ENCODE results near the gene NPPC. TPM values are rescaled to one million over a fixed set of nuclear protein-coding genes. Genes with fewer than 3 reads are reported as not detected.

The NPPC gene
- total and polyA plus RNA-seq, 10 of the 15 experiments (the other 5 are each of a cell fraction or from before 2014, with no cell fraction given): 0.15 TPM; not detected in 9

- TF ChIP-seq PBX3 (IDR thresholded peaks at IDR 0.05; ENCODE audit: insufficient replicate concordance, low read depth, low read length) (no peak), SKIL (IDR thresholded peaks at IDR 0.05; ENCODE audit: low read depth, poor library complexity, severe bottlenecking) (no peak), SUZ12 (IDR thresholded peaks at IDR 0.05; ENCODE audit: unreplicated experiment) (no peak), ZBED1 (IDR thresholded peaks at IDR 0.05; ENCODE audit: borderline replicate concordance) (no peak), CBFB (IDR thresholded peaks at IDR 0.05; ENCODE audit: low read depth) (no peak), MTA3 (IDR thresholded peaks at IDR 0.05; ENCODE audit: borderline replicate concordance, low read length) (no peak)
These were observed 22.0 kb downstream of the NPPC start (continued) for GRCh38 chr2:231904161-231904611.

- in situ Hi-C loops (cut with MboI): no loop called here
- ATAC-seq (no peak), DNase-seq (ENCODE audit: low read depth, low spot score) (no peak), FAIRE-seq (no peak)
- BruUV-seq (replicated peaks): no TSS peak
- Histone ChIP-seq H3K79me2 (ENCODE audit: control insufficient read depth, insufficient read depth, low read length) (no peaks in the 10 kb centered on the region), H3K9me3 (replicated peaks; ENCODE audit: control insufficient read depth, insufficient read depth, low read length) (no peaks in the 10 kb centered on the region), H3K27me3 (replicated peaks in 1 of 2; ENCODE audit: control insufficient read depth in 2 of 2, insufficient read depth in 2 of 2, low read length in 1 of 2) (no peaks in the 10 kb centered on the region; a peak in 1 of 4 replicates), H3K4me2 (ENCODE audit: control insufficient read depth, insufficient read depth) (no peak overlapping the region), H4K20me1 (ENCODE audit: control insufficient read depth, insufficient read depth) (no peaks in the 10 kb centered on the region), H3K27ac (ENCODE audit: control insufficient read depth, insufficient read depth) (no peak overlapping the region), H3K4me1 (ENCODE audit: control insufficient read depth, insufficient read depth, low read length) (no peaks in the 10 kb centered on the region), H3K9ac (ENCODE audit: control insufficient read depth, insufficient read depth, low read length) (no peak overlapping the region), H3K36me3 (ENCODE audit: control insufficient read depth in 2 of 2, insufficient read depth in 2 of 2, low read length in 1 of 2) (no peaks in the 10 kb centered on the region), H2AFZ (ENCODE audit: control insufficient read depth, low read depth, low read length) (no peak overlapping the region), H3K4me3 (no peak overlapping the region)
- intact Hi-C loops (cut with micrococcal nuclease; ENCODE audit: unreplicated experiment): no loop called here
- RAD21 ChIA-PET (ENCODE audit: unreplicated experiment): interaction anchor here (1.3 kb wide), 1 partner anchor 425 kb away, joined by 4 read pairs; no protein-coding TSS in a partner anchor
- TF ChIP-seq DPF2 (IDR thresholded peaks at IDR 0.05): no peak
- peak; percentile 37; the same call in 1 of the 2 replicates for TF ChIP-seq RAD51 (IDR thresholded peaks at IDR 0.05)
- TF ChIP-seq SKIL (IDR thresholded peaks at IDR 0.05; ENCODE audit: low read depth, poor library complexity, severe bottlenecking): no peak
- SMC1A ChIA-PET (ENCODE audit: uncharacterized antibody, unreplicated experiment): interaction anchor here (0.6 to 1.2 kb wide), 2 partner anchors 272 to 469 kb away, joined by 3 to 5 read pairs; no protein-coding TSS in a partner anchor
- POLR2A ChIA-PET: interaction anchor here (0.7 kb wide), 1 partner anchor 1009 kb away, joined by 3 read pairs; no protein-coding TSS in a partner anchor
- CTCF ChIA-PET: interaction anchor here (0.8 to 4.4 kb wide), 5 partner anchors 14 to 426 kb away, joined by 3 to 23 read pairs (median 9); no protein-coding TSS in a partner anchor
- 50% methylated on average over 5 of the region's 5 CpGs for WGBS (ENCODE audit: insufficient coverage, insufficient replicate concordance, low lambda C conversion rate, missing lambda C conversion rate)
These were observed 23.6 kb downstream of the NPPC start for GRCh38 chr2:231902598-231902997.
